ENCODE data around the gene FGF11.

GRCh38 chr17:7419819-7420610 lies 19.3 kb upstream of the FGF11 start, which contains the start of gene SPEM1:
- TF ChIP-seq, protein P1, sequence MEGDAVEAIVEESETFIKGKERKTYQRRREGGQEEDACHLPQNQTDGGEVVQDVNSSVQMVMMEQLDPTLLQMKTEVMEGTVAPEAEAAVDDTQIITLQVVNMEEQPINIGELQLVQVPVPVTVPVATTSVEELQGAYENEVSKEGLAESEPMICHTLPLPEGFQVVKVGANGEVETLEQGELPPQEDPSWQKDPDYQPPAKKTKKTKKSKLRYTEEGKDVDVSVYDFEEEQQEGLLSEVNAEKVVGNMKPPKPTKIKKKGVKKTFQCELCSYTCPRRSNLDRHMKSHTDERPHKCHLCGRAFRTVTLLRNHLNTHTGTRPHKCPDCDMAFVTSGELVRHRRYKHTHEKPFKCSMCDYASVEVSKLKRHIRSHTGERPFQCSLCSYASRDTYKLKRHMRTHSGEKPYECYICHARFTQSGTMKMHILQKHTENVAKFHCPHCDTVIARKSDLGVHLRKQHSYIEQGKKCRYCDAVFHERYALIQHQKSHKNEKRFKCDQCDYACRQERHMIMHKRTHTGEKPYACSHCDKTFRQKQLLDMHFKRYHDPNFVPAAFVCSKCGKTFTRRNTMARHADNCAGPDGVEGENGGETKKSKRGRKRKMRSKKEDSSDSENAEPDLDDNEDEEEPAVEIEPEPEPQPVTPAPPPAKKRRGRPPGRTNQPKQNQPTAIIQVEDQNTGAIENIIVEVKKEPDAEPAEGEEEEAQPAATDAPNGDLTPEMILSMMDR (IDR thresholded peaks at IDR 0.05; ENCODE audit: insufficient read depth, low read length), result no peak
- no peak for TF ChIP-seq REST (IDR thresholded peaks at IDR 0.05; ENCODE audit: insufficient replicate concordance, low read depth)
- no peak for TF ChIP-seq POLR2AphosphoS5 (IDR thresholded peaks at IDR 0.05; ENCODE audit: low read depth)

Measured in HL-60 (cell line).